GM18873 (cell line): ENCODE results near the gene SEC61A1.

ENCODE experiments used
- ATAC-seq: cut with Tn5 transposase; IDR thresholded peaks from one replicate; pipeline ENCODE4 v1.9.1; 2021; ENCODE audit warnings: mild to moderate bottlenecking, moderate library complexity, moderate number of reproducible peaks; ENCODE audit not compliant: unreplicated experiment, low FRiP score

SEC61A1 gene

DNA sequence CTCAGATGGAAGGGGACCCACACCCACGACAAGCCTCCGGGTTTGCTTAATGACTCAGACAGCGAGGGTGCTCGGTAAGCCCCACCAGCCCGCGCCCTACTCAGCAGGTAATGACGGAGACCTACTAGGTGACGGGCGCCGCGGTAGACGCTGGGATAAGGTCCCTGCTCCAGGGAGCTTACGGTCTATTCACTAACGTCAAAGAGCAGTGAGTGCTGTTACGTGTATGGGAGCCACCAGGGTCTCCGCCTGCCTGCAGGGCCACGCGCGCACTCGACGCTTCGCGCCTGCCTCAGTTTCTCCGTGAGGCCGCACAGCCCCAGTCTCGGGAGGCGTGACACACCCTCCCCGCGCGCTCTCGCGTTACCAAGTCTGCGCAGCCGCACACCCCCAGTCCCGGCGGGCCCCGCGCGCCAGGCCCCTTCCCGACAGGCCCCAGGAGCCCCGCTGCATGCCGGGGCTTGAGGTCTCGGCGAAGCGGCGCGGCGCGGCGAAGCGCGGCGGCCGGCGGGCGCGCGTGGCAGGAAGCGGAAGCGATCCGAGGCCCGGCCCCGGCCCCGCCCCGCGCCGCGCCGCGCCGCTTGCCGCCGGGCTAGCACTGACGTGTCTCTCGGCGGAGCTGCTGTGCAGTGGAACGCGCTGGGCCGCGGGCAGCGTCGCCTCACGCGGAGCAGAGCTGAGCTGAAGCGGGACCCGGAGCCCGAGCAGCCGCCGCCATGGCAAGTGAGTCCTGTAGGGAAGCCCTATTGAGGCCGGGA lies at the start of gene SEC61A1:
Gene SEC61A1 (plus strand): TSS at position 601 of the 758 bp plus-strand sequence. CDS start 116 bp downstream, at position 717.
- peak; percentile 73 for ATAC-seq

DNA sequence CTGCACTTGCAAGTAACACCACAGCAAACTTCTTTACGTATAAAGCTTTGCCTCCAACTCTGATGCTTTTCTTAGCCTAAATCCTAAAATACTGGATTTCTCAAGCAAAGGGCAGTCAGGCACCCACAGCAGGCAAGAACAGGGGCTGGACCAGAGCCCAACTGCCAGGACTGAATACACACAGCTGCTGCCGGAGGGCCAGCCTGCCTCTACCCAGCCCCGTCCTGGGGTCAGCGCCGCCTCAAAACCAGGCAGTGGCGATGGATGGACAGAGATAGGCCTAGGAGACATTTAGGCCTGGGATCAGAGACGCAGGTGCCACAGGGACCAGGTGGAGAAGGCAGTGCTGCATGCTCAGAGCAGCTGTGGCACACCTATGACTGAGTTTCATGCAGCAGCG lies 47.6 kb upstream of the SEC61A1 start:
- no peak for ATAC-seq

DNA sequence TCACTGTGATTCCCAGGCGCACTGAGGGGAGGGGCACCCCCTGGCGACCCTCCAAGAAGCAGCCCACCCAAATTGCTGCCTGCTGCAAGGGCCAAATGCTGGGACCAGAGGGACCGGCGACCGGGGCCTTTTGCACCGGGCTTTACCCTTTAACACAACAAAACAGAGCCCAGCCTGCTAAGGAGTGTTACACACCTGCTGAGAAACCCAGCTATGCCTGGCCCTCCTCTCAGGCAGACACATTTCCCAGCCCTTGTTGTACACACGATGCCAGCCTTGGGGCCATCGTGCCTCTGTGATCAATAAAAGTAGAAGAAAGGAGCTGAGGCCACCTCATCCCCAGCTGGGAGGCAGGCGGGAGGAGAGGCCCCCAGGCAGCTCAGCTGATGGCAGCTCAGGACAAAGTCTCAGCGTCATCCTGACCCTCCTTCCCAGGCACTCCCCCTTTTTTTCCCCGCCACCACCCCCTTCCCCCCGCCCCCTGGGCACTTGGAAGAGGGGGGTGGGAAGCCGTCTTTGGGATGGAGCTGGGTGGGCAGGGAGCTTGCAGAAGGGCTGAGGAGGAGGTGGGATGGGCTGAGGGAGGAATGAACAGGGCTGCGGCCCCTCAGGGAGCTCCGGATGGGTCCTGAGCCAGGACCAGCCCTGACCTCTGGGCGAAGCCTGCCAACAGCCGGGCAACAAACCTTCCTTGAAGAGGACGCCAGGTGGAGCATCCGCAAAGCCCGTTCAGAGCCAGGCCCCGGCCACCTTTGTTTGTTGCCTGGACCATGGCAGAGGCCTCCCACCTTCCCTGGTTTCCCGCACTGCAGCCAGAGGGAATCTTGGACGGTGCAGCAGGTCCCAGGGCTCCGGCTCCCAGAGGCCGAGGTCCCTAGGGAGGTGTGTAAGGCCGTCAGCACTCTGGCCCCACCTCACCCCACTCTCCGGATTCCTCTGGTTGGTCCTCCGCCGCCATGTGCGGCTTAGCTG lies 45.9 kb upstream of the SEC61A1 start:
- ATAC-seq: no peak

DNA sequence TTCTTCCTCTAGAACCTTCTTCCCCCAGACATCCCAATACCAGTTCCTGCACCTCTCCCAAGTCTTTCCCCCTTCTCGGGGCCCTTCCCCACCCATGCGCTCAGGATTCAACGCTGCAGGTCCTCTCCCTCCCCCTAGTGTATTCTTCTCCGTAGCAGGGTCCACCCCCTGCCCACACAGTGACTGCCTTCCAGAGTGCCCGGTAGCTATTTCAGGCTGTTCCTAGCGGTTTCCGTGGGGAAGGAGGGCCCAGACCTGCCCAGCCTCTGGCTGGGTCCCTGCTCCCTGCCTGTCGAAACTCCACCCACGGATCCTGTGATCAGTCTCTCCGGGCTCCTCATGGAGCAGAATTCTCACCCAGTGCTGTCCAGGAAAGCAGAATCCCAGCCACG lies 45.2 kb upstream of the SEC61A1 start:
- ATAC-seq: no peak

DNA sequence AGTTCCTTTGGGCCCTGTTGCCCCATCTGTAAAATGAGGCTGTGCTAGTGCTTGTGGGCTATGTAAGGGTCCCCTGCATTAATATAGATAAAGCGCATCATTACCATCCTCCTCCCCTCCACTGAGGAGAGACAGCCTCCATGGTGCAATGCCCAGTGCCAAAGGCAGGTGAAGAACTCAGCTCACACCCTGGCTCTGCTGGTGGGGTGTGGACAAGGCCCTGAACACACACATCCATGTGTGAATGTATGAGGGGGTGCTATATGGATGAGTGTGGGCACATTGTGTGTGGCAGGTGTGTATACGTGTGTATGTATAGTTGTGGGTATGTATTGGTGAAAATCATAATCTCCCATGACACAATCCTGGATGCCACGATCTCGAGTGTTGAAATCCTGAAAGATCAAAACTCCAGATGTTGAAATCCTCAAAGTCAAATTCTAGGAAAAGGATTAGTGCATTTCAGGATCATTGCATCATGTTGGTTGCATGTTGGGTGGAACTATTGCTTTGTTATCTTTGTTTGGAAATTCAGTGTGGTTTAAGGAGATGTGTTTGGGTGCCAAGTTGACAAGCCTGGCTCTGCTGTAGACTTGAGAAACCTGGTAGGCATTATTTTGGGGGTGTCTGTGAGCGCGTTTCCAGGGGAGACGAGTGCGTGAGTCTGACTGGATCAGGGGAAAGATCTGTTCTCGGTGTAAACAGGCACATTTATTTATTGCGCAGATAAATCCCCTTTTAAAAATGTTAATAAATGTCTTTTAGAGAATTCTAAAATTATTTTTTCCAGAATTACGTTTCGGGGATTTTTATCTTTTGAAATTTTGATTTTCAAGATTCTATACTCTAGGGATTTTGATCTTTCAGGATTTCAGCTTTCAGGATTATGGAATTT lies 42.0 kb upstream of the SEC61A1 start:
- ATAC-seq: no peak

DNA sequence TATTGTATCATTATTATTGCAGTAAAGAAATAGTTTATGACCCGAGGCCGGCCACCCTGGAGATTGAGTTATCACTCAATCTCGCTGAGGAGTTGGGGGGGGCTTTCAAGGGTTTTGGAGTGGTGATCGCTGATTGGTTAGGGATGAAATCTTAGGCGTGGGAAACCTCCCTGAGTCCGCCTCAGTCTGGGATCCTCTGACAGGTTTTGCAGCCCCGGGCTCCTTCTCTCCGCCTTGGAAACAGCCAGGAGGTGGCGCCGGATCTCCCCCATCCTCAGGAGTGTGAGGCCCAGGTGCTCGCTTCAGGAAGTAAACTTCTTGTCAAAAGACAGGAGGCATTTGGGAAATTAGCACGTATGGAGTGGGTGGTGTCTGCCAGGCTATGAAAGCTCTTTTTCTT lies 41.1 kb upstream of the SEC61A1 start:
- ATAC-seq: no peak

DNA sequence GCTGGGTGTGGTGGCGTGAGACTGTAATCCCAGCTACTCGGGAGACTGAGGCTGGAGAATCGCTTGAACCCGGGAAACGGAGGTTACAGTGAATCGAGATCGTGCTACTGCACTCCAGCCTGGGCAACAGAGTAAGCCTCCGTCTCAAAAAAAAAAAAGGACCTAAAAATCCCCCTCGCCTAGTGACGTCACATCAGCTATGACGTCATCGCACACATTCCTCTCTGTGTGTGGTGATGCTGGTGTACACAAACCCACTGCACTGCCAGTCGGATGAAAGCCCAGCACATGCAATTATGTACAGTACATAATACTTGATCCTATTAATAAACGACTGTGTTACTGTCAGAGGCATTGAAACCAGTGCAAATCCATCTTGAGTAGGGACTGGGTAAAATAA lies 40.2 kb upstream of the SEC61A1 start:
- ATAC-seq: no peak

DNA sequence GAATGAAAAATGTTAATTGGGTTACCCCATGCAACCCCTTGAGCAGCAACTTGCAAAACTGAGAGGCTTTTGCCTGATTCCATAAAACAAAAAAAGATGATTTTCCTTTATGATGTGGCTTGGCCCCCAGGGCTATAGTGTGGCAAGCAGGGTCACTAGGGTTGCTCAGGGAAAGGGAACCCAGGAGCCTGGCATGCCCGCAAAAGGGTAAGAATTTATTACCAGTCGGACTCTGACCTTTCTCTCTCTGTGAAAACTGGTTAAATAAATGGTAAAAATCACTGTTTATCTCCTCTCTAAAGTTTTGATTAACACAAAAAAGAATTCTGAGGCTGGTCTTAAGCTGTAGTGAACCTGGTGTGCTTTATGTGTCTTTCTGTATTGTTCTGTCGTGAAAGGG lies 37.7 kb upstream of the SEC61A1 start:
- no peak for ATAC-seq

DNA sequence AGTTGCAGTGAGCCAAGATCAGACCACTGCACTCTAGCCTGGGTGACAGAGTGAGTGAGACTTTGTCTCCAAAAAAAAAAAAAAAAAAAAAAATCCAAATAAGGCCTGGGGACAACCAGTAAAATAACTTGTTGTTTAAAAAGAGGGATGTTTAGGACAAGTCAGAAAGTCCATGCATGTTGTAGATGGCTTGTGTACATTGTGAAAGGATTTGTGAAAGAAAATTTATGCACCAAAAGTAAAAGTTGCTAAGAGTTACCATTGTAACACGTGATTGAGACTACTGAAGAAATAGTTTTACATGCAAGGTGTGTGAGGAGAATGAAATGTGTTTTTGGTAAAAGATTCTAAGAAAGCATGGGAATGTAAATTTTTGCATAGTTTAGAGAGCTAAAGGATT lies 35.7 kb upstream of the SEC61A1 start:
- no peak for ATAC-seq

DNA sequence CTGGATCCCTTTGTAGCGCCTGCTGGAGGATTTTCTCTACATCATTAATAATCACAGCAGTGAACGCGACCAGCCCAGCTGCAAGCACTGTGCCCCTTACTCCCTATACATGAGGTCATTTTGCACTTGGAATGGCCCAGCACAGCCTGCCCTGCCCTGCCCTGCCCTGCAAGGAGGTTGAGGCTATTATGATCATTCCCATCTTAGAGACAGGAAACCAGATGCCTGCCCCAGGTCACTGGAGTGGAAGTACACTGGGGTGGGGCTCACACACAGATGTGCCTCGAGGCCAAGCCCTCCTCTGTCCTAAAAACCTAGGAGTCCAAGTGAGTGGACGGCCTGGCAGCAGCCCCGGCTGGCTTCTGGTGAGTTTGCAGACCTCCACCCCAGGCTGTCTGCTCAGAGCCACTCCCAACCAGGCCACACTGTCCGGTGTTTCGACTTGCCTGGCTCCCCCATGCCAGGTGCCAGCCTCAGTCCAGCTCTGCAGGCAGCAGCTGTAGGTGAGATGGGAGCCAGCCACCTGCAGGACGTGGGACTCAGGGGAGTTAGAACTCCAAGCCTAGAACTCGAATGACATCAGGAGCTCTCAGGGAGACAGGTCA lies 30.4 kb upstream of the SEC61A1 start:
- no peak for ATAC-seq

DNA sequence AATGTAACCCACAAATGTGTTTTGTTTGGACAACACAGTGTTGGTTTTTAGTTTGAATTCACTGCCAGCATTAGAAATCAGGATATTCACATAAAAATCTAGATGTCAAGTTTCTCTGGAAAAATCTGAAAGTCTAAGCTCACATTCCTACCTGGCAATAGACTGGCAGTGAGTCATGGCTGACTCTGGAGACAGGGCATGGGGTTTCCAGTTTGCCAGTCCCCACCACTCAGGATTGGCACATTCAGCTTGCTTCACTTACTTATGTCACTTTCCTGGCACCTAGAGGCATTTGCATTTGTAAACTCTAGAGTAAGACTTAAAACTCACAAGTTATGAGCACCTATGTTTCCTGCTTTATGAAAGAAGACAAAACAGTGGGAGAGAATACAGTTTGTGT lies 19.1 kb upstream of the SEC61A1 start:
- no peak for ATAC-seq

DNA sequence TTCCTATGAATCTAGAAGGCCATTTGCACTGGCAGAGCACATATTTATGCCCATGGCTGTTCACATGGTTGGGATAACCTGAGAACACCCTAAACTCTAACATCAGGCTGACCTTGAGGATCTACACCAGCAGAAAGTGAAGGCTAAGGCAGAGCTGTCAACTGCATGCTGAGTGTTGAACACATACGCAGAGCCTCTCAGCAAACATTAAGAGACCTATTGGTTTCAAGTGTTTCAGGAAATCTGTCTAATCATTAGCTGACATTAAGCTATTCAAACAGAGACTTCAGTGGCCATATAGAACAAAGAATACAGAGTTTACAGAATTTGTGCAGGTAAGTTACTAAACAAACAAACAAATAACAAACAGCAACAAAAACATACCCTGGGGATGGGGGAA lies 16.1 kb upstream of the SEC61A1 start:
- ATAC-seq: no peak

DNA sequence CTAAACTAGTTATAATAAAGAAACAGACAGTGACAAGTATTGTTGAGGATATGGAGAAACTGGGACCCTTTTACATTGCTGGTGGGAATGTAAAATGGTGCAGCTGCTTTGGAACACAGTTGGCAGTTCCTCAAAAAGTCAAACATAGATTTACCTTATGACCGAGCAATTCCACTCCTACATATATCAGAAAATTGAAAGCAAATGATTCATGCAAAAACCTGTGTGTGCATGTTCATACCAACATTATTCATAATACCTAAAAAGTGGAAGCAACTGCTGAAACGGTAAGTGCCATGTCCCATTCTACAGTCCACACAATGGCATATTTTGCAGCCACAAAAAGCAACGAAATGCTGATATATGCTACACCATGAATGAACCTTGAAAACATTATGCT lies 12.2 kb upstream of the SEC61A1 start:
- ATAC-seq: no peak

DNA sequence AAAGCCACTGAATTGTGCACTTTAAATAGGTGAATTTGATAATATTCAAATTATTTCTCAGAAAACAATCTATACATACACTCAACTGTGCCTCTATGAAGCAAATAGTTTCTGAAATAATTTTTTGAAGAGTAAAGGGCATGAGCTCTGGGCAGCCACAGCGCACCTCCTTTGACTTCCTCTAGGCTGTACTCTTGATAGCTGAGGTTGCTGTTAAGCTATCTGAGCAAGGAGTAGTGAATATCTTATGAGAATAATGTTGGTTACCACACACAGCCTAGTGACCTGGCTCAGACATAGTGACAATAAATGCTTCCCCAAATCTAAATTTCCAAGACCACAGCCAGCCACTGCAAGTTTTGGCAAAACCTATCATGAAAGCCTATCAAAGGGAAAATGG lies 11.6 kb upstream of the SEC61A1 start:
- no peak for ATAC-seq

DNA sequence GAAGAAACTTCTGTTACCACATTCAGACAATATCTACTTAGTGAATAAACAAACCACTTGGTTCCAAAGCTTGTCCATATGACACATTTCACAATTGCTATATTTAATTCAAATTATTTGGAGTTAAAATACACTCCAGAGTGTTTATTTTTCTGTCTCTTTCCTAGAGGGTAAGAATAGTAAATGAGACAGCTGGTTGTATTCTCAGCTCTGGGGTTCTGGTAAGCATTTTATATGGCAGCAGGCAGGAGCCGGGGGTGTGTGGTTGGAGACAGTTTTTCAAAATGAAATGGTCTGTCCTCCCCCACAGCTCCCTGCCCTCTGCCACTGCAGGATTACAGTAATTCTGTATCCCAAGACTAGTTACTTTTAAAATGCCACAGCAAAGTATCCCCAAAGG lies 10.9 kb upstream of the SEC61A1 start:
- no peak for ATAC-seq

DNA sequence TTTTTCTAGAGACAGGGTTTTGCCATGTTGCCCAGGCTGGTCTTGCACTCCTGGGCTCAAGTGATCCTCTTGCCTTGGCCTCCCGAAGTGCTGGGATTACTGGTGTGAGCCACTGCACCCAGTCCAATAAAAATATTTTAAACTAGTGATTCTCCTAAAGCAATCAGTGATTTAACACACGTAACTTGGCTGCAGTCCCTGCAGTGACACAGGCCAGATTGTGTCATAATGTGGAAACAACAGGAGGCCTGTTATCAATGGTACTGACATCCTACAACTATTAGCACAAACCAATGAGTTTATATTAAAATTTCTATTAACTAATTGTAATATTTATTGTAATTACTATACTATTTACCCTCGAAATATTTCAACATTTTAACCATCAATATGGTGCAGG lies 1.6 kb upstream of the SEC61A1 start:
- no peak for ATAC-seq

DNA sequence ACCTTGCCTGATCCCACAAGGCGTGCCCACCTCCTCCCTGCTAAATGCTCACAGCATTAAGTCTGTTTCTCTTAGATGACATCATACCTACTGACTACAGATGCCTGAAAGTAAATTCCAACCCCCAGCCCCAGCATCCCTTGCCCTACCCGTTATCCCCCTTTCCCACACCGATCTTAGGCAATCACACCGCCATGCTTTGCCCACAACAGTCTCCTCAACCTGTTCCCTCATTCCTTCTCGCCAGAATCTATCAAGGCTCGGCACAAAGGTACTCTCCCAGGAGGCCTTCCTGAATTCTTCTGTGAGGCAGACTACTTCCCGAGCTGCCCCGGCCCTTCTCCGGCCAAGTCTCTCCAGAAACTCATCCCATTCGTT lies 789 bp upstream of the SEC61A1 start:
- no peak for ATAC-seq

DNA sequence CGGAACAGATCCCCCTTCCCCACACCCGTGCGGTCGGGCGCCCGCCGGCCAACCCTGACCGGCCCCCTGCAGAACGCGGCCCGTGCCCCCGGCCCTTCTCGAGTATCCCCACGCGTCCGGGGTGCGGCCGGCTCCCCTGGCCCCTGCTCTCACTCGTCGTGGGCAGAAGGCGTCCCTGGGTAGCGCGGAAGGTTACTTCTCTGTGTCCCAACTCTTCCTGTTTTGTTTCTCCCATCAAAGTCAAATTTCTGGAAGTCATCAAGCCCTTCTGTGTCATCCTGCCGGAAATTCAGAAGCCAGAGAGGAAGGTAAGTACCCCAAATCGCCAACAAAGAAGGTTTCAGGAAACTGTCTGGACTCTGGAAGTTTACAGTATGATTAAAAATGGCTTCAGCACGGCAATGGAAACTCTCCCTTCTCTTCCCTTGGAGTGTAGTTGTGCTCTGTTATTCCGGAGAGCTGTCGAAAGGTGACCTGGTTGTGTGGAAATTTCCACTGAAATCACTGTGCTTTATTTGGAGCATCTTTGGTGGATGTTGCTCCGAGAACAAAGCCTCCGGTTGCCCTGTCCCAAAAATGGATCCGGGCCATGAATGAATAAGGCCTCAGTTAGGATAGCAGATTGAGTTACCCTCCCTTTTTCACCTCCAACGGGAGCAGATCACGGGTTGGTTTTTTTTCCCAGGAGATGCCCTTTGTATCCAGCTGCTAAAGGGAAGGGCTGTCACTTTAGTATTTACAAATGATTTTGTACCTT lies 536 bp downstream of the SEC61A1 start:
- ATAC-seq: no peak

DNA sequence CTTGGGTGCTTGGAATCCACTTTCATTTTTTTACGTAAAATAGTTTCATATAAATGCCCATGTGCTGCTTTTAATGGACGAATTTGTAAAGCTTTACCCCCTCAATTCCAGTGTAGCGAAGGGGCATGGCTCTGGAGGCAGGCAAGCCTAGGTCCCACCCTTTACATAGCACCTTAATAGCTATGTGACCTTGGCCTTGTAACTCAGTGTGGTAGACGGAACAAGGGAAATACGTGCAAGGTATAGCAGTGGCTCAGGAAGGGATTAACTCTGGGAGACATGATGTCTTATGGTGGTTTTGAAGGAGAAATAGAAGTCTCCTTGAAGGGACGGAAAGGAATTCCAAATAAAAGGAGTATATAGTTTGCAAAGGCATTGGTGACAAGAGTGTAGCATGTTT lies 1.4 kb downstream of the SEC61A1 start:
- ATAC-seq: no peak

DNA sequence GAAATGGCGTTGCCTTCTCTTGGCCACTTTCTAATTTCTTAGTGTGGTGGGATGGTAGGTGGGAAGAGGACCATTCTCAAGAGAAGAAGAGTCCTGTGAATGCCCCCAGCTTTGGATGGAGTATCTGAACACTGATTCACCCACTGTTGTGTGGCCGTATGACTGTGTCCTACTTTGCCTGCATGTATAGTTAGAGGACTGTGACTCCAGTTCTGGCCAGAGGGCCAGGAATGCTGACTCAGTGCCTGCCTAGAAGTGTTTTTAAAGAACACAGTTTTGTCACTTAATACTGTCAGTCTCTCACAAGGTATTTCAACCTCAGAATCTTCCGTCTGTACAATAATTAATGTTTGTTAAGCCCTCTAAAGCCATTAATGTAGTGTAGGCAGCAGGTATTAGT lies 2.1 kb downstream of the SEC61A1 start:
- ATAC-seq: no peak
